Stimulated activated CD8-positive, alpha-beta memory T cell treated with anti-CD3 and anti-CD28 coated beads, Interleukin-2, amount 100 ng/mL, for 1 hour (primary cell): ENCODE data around the gene DCBLD2.
"Not testable (repeated sequence)": the region's sequence is repeated elsewhere in the genome, so short reads cannot be mapped to it uniquely, and the experiment has no call there.

Source experiments
- DNase-seq, 2 donors: peaks; one replicate each; pipeline ENCODE4 v3.0.0-alpha.2; 2020; ENCODE audit warnings: low read depth in 2 of 2

Gene DCBLD2

GRCh38 chr3:98892263-98892662 is 9.2 kb downstream of the DCBLD2 start:
- DNase-seq = no peak

- DNase-seq = no peak
These were observed 10.3 kb downstream of the DCBLD2 start for GRCh38 chr3:98890965-98891910.

- no peak for DNase-seq
These were observed 11.2 kb downstream of the DCBLD2 start for GRCh38 chr3:98890181-98890835.

- DNase-seq = no peak
These were observed 13.8 kb downstream of the DCBLD2 start for GRCh38 chr3:98887684-98888083.

- no peak for DNase-seq
These were observed 15.0 kb downstream of the DCBLD2 start for GRCh38 chr3:98886525-98886924.

GRCh38 chr3:98885851-98886250 is 15.6 kb downstream of the DCBLD2 start:
- DNase-seq = no peak

- no peak for DNase-seq
These were observed 16.7 kb downstream of the DCBLD2 start for GRCh38 chr3:98884675-98885371.

GRCh38 chr3:98882614-98883333 is 18.7 kb downstream of the DCBLD2 start:
- DNase-seq = not testable (repeated sequence)

- DNase-seq = no peak
These were observed 24.4 kb downstream of the DCBLD2 start for GRCh38 chr3:98877132-98877531.

- no peak for DNase-seq
These were observed 26.0 kb downstream of the DCBLD2 start for GRCh38 chr3:98875535-98875934.

- DNase-seq = no peak
These were observed 26.8 kb downstream of the DCBLD2 start for GRCh38 chr3:98874602-98875249.

GRCh38 chr3:98869391-98869790 is 32.1 kb downstream of the DCBLD2 start:
- no peak for DNase-seq

GRCh38 chr3:98857971-98858370 is 43.5 kb downstream of the DCBLD2 start:
- DNase-seq = not testable (repeated sequence)

GRCh38 chr3:98857258-98857657 is 44.2 kb downstream of the DCBLD2 start:
- not testable (repeated sequence) for DNase-seq

GRCh38 chr3:98856724-98857123 is 44.8 kb downstream of the DCBLD2 start:
- no peak for DNase-seq

GRCh38 chr3:98855806-98856400 is 45.6 kb downstream of the DCBLD2 start:
- DNase-seq = no peak

GRCh38 chr3:98848108-98848507 is 53.4 kb downstream of the DCBLD2 start:
- DNase-seq = no peak

- no peak for DNase-seq
These were observed 55.4 kb downstream of the DCBLD2 start for GRCh38 chr3:98846101-98846500.

- DNase-seq = no peak
These were observed 58.1 kb downstream of the DCBLD2 start for GRCh38 chr3:98843266-98843959.

GRCh38 chr3:98839846-98840245 is 61.6 kb downstream of the DCBLD2 start:
- DNase-seq = no peak
